IMR-90 (cell line): Measurements from ENCODE around the gene TRIM40. TPM values are rescaled to one million over a fixed set of nuclear protein-coding genes. Genes with fewer than 3 reads are reported as not detected.
A peak's percentile ranks its signal among the peaks of the same experiment; 100 is the strongest.

Source experiments
- ATAC-seq: fragments of 200-7000 bp; cut with Tn5 transposase; 2 replicates; pipeline ENCODE4 v1.9.1; 2020; ENCODE audit warnings: low read depth, mild to moderate bottlenecking, moderate library complexity
- BruUV-seq: library from RNA; stranded (reverse); fragments of 400-500 nt; replicated peaks from 2 replicates; lab custom pipeline; 2021; lab: Mats Ljungman, UMichigan
- CTCF ChIA-PET: fragments of 300-600 bp; formaldehyde crosslinking; extraction: SDS; loops from one replicate; lab custom pipeline; 2021; ENCODE audit warnings: antibody characterized with exemption; lab: Yijun Ruan, JAX
- POLR2A ChIA-PET: fragments of 300-600 bp; sonication (Branson Sonifier 250); formaldehyde crosslinking; loops from one replicate; lab custom pipeline; 2022; ENCODE audit warnings: antibody characterized with exemption; ENCODE audit not compliant: unreplicated experiment; lab: Charles Lee
- DNase-seq: peaks from one replicate; pipeline ENCODE4 v3.0.0; 2013
- H2AFZ ChIP-seq: replicated peaks from 2 replicates; pipeline ENCODE3; 2013; ENCODE audit warnings: low read length, mild to moderate bottlenecking; ENCODE audit not compliant: poor library complexity
- H2AK5ac ChIP-seq: 2 replicates; pipeline ENCODE4 v1.6.1; 2013; ENCODE audit warnings: low read depth, low read length, inconsistent platforms
- H2AK9ac ChIP-seq: replicated peaks from 2 replicates; pipeline ENCODE3; 2013; ENCODE audit warnings: mild to moderate bottlenecking, low read depth, low read length, moderate library complexity; ENCODE audit not compliant: poor library complexity
- H2BK120ac ChIP-seq: 2 replicates; pipeline ENCODE4 v1.6.1; 2013; ENCODE audit warnings: low read depth, low read length, inconsistent platforms
- H2BK15ac ChIP-seq: 3 replicates; pipeline ENCODE4 v1.6.1; 2013; ENCODE audit warnings: low read depth, low read length, inconsistent platforms
- H2BK20ac ChIP-seq: 2 replicates; pipeline ENCODE4 v1.6.1; 2013; ENCODE audit warnings: low read depth, mild to moderate bottlenecking, inconsistent platforms, low read length, moderate library complexity
- H2BK5ac ChIP-seq: 2 replicates; pipeline ENCODE4 v1.6.1; 2013; ENCODE audit warnings: mild to moderate bottlenecking, low read depth, low read length, inconsistent platforms; ENCODE audit not compliant: poor library complexity, severe bottlenecking
- H3K14ac ChIP-seq: replicated peaks from 2 replicates; pipeline ENCODE4 v1.6.1; 2013; ENCODE audit warnings: low read depth, low read length, inconsistent platforms
- H3K18ac ChIP-seq: 2 replicates; pipeline ENCODE4 v1.6.1; 2013; ENCODE audit warnings: low read depth, low read length, control low read depth
- H3K23ac ChIP-seq: 2 replicates; pipeline ENCODE4 v1.6.1; 2013; ENCODE audit warnings: low read depth, low read length, inconsistent platforms
- H3K27ac ChIP-seq: 2 replicates; pipeline ENCODE4 v1.5.1; 2013; ENCODE audit warnings: mild to moderate bottlenecking, control low read depth, low read length; ENCODE audit not compliant: insufficient read depth
- H3K27me3 ChIP-seq: 2 replicates; pipeline ENCODE4 v1.6.1; 2013; ENCODE audit warnings: low read length; ENCODE audit not compliant: control insufficient read depth, insufficient read depth
- H3K36me3 ChIP-seq: 2 replicates; pipeline ENCODE4 v1.6.1; 2013; ENCODE audit warnings: low read length, mixed read lengths; ENCODE audit not compliant: control insufficient read depth, insufficient read depth
- H3K4ac ChIP-seq: 2 replicates; pipeline ENCODE4 v1.6.1; 2013; ENCODE audit warnings: low read depth, low read length, inconsistent platforms
- H3K4me1 ChIP-seq: 2 replicates; pipeline ENCODE4 v1.6.1; 2013; ENCODE audit warnings: low read length, mixed read lengths; ENCODE audit not compliant: control insufficient read depth, insufficient read depth
- H3K4me2 ChIP-seq: 2 replicates; pipeline ENCODE4 v1.6.1; 2013; ENCODE audit warnings: low read depth, mild to moderate bottlenecking, control low read depth, low read length, moderate library complexity
- H3K4me3 ChIP-seq: 2 replicates; pipeline ENCODE4 v1.5.1; 2013; ENCODE audit warnings: low read depth, mild to moderate bottlenecking, control low read depth, low read length, moderate library complexity; ENCODE audit not compliant: insufficient read depth
- H3K56ac ChIP-seq: 2 replicates; pipeline ENCODE4 v1.6.1; 2013; ENCODE audit warnings: low read length, inconsistent platforms; ENCODE audit not compliant: insufficient read depth; ENCODE audit errors: extremely low read depth
- H3K79me1 ChIP-seq, 2 experiments: 2 replicates each; pipeline ENCODE4 v1.6.1; 2013; ENCODE audit warnings: low read length in 2 of 2, inconsistent platforms in 1 of 2, low read depth in 1 of 2
- H3K9ac ChIP-seq: 2 replicates; pipeline ENCODE4 v1.6.1; 2013; ENCODE audit warnings: low read depth, low read length, control low read depth
- H3K9me1 ChIP-seq: 2 replicates; pipeline ENCODE4 v1.6.1; 2013; ENCODE audit warnings: low read length, inconsistent platforms; ENCODE audit not compliant: insufficient read depth
- H3K9me3 ChIP-seq: 2 replicates; pipeline ENCODE4 v1.6.1; 2013; ENCODE audit warnings: low read length; ENCODE audit not compliant: control insufficient read depth, insufficient read depth
- H4K20me1 ChIP-seq: 2 replicates; pipeline ENCODE4 v1.6.1; 2013; ENCODE audit warnings: low read length, inconsistent platforms; ENCODE audit not compliant: insufficient read depth
- H4K5ac ChIP-seq: 2 replicates; pipeline ENCODE4 v1.6.1; 2013; ENCODE audit warnings: mild to moderate bottlenecking, low read depth, low read length, control low read depth
- H4K8ac ChIP-seq, 2 experiments: 2 replicates each; pipeline ENCODE4 v1.6.1; 2013; ENCODE audit warnings: low read depth in 2 of 2, low read length in 2 of 2, control low read depth in 1 of 2, inconsistent platforms in 1 of 2
- H4K91ac ChIP-seq: 2 replicates; pipeline ENCODE4 v1.6.1; 2013; ENCODE audit warnings: low read depth, low read length, inconsistent platforms; ENCODE audit not compliant: insufficient read depth
- ELK1 ChIP-seq: fragments of 150-350 bp; IDR thresholded peaks from 2 replicates; pipeline ENCODE4 v1.6.1; 2016; ENCODE audit warnings: low read depth, mild to moderate bottlenecking, low read length, moderate library complexity, borderline replicate concordance
- NFE2L2 ChIP-seq: fragments of 150-350 bp; IDR thresholded peaks from 2 replicates; pipeline ENCODE4 v1.6.1; 2016; ENCODE audit warnings: low read depth, mild to moderate bottlenecking, low read length
- SMC3 ChIP-seq: fragments of 150-350 bp; IDR thresholded peaks from 2 replicates; pipeline ENCODE4 v1.6.1; 2016; ENCODE audit warnings: low read depth, mild to moderate bottlenecking, antibody characterized with exemption, low read length, moderate library complexity
- WGBS, 2 experiments: methylation state at CpG; one replicate each; pipeline versions ENCODE4 v1.1.5 to v1.1.7; 2013; ENCODE audit warnings: missing lambda C conversion rate in 2 of 2; ENCODE audit not compliant: insufficient read length in 1 of 2; ENCODE audit errors: extremely low coverage in 2 of 2; 5-methylcytosine and 5-hydroxymethylcytosine counted together
- dilution Hi-C: fragments of 300-500 bp; cut with HindIII; formaldehyde crosslinking; loops from one replicate; pipeline ENCODE4 v1.14.3; 2018; ENCODE audit warnings: low sequenced_read_pairs; ENCODE audit not compliant: unreplicated experiment
- in situ Hi-C: fragments of 300-500 bp; cut with MboI; formaldehyde crosslinking; loops from 3 replicates; pipeline ENCODE4 v1.14.3; 2019; ENCODE audit warnings: low sequenced_read_pairs, inconsistent platforms, mixed read lengths
- intact Hi-C: fragments of 100-400 bp; cut with micrococcal nuclease; formaldehyde crosslinking; loops from 2 replicates; pipeline ENCODE4 v1.10.0; 2022
- polyA plus RNA-seq, 3 experiments: library from polyadenylated mRNA; depleted of rRNA; stranded (reverse); fragments of >200 nt; gene quantifications; 2 replicates each; pipeline ENCODE4 v1.2.3, GENCODE V29; 2012; ENCODE audit warnings: low replicate concordance in 1 of 3
- total RNA-seq: library from RNA; depleted of rRNA; stranded (reverse); fragments of >200 nt; gene quantifications from 2 replicates; pipeline ENCODE4 v1.2.3, GENCODE V29; 2012

Gene TRIM40
- total and polyA plus RNA-seq, 2 of the 4 experiments (the other 2 are of a cell fraction) = not detected

GRCh38 chr6:30150671-30151395, 14.9 kb downstream of the TRIM40 start:
- Histone ChIP-seq H2BK5ac (no peak overlapping the region), H4K91ac (no peak overlapping the region), H4K8ac (no peak overlapping the region), H2AK9ac (no peak overlapping the region), H4K20me1 (no peaks in the 10 kb centered on the region), H4K5ac (no peak overlapping the region), H3K36me3 (no peaks in the 10 kb centered on the region), H3K9me3 (no peaks in the 10 kb centered on the region), H3K9ac (no peak overlapping the region), H2AK5ac (no peak overlapping the region), H3K18ac (no peak overlapping the region), H3K4ac (no peak overlapping the region), H3K9me1 (no peaks in the 10 kb centered on the region), H3K4me3 (no peak overlapping the region), H3K79me1 (no peaks in the 10 kb centered on the region), H3K14ac (no peak overlapping the region), H3K23ac (no peak overlapping the region), H3K27me3 (peaks cover 31% of the 10 kb centered on the region), H3K4me2 (no peak overlapping the region), H3K27ac (no peak overlapping the region), H2BK120ac (no peak overlapping the region), H2AFZ (no peak overlapping the region), H2BK20ac (no peak overlapping the region), H2BK15ac (no peak overlapping the region), H3K4me1 (no peaks in the 10 kb centered on the region), H3K56ac (no peak overlapping the region)
- ATAC-seq (no peak), DNase-seq (peak; percentile 8)
- in situ Hi-C loops = no loop called here
- 73% methylated on average over 7 of the region's 10 CpGs; no CpG with 5 or more reads in 1 of the 2 experiments for WGBS, 2 experiments
- BruUV-seq = no TSS peak
- TF ChIP-seq SMC3 = no peak
- no peak for TF ChIP-seq NFE2L2
- no peak for TF ChIP-seq ELK1
- POLR2A ChIA-PET = no interaction called here
- dilution Hi-C loops = no loop called here
- CTCF ChIA-PET = no interaction called here
- intact Hi-C loops = no loop called here
